Uterus (tissue), 4 donors: Measurements from ENCODE around the gene HDAC5. TPM values are rescaled to one million over a fixed set of nuclear protein-coding genes. Genes with fewer than 3 reads are reported as not detected.
A peak's percentile ranks its signal among the peaks of the same experiment; 100 is the strongest.

Experiments
- DNase-seq, 2 donors: peaks; one replicate each; pipeline ENCODE4 v3.0.0-alpha.2; 2019 to 2020
- H3K27ac ChIP-seq, 2 donors: fragments of 200-600 bp; sonication (generic); 1 replicate in 1 of 2; 2 replicates in 1 of 2; pipeline ENCODE4 v1.5.1; 2016 to 2018
- H3K27me3 ChIP-seq, 2 donors: fragments of 200-600 bp; sonication (generic); one replicate each; pipeline ENCODE4 v1.5.1; 2018 to 2019; ENCODE audit warnings: control low read depth in 1 of 2
- H3K36me3 ChIP-seq, 2 donors: fragments of 200-600 bp; sonication (generic); one replicate each; pipeline ENCODE4 v1.5.1; 2019; ENCODE audit warnings: control low read depth in 1 of 2
- H3K4me1 ChIP-seq, 2 donors: fragments of 200-600 bp; sonication (generic); one replicate each; pipeline ENCODE4 v1.5.1; 2018 to 2019; ENCODE audit warnings: control low read depth in 1 of 2
- H3K4me3 ChIP-seq, 2 donors: fragments of 200-600 bp; sonication (generic); 1 replicate in 1 of 2; 2 replicates in 1 of 2; pipeline ENCODE4 v1.5.1; 2018 to 2019; ENCODE audit warnings: mild to moderate bottlenecking in 1 of 2
- H3K9me3 ChIP-seq, 2 donors: fragments of 200-600 bp; sonication (generic); one replicate each; pipeline ENCODE4 v1.5.1; 2019; ENCODE audit warnings: control low read depth in 1 of 2
- CTCF ChIP-seq, 4 experiments: fragments of 200-600 bp in 2 of 4; fragments of 450-650 bp in 2 of 4; sonication (generic) in 2 of 4; IDR thresholded peaks; one replicate each; pipeline ENCODE4 v1.5.1; 2016 to 2019; ENCODE audit warnings: antibody characterized with exemption in 4 of 4, mild to moderate bottlenecking in 2 of 4, moderate library complexity in 1 of 4
- POLR2A ChIP-seq, 2 donors: fragments of 450-650 bp; IDR thresholded peaks; one replicate each; pipeline ENCODE4 v1.6.1; 2016; ENCODE audit warnings: antibody characterized with exemption in 2 of 2, mild to moderate bottlenecking in 1 of 2, moderate library complexity in 1 of 2
- intact Hi-C: fragments of 100-400 bp; cut with DNase I; formaldehyde crosslinking; loops from one replicate; pipeline ENCODE4 v1.15.1; 2023; ENCODE audit warnings: low total_unique reads
- total RNA-seq, 4 donors: library from RNA; depleted of rRNA in 3 of 4; stranded (reverse); fragments of >200 nt in 3 of 4; gene quantifications; one replicate each; pipeline versions ENCODE4 v1.1.0 to v1.2.4, GENCODE V29; 2014 to 2023
- donor health status: DM: yes; HTN: yes; CAD: no.

Gene HDAC5
- total RNA-seq, 4 donors from 2014 or later = 35.9 to 74.1 (median 58.0) TPM

GRCh38 chr17:44130693-44131349 lies 7.4 kb upstream of the HDAC5 start:
- intact Hi-C loops = no loop called here
- DNase-seq = no peak
- H3K4me3 ChIP-seq = no peak overlapping the region
- TF ChIP-seq CTCF (IDR thresholded peaks at IDR 0.05) = no peak
- TF ChIP-seq POLR2A (IDR thresholded peaks at IDR 0.05) = no peak
- H3K36me3 ChIP-seq = no peaks in the 10 kb centered on the region
- no peaks in the 10 kb centered on the region for H3K27me3 ChIP-seq
- H3K9me3 ChIP-seq = no peaks in the 10 kb centered on the region
- H3K4me1 ChIP-seq = no peaks in the 10 kb centered on the region
- no peak overlapping the region for H3K27ac ChIP-seq

DNA sequence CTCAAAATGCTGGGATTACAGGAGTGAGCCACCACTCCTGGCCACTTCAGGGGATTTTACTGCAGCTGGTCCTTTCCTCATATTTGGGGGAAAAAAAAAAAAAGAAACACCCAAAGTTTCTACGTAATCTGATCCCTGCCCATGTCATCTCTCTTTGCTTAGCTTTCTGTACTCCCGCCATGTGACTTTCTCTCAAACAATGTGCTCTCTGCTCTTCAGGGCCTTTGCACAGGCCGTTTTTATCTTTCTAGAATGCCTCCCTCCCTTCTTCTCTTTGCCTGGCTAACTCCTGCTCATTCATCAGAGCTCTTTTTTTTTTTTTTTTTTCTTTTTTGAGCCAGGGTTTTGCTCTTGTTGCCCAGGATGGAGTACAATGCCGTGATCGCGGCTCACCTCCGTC lies 4.9 kb upstream of the HDAC5 start:
- Histone ChIP-seq H3K27me3 (no peaks in the 10 kb centered on the region), H3K9me3 (no peaks in the 10 kb centered on the region), H3K4me1 (no peaks in the 10 kb centered on the region), H3K36me3 (no peaks in the 10 kb centered on the region), H3K4me3 (no peak overlapping the region), H3K27ac (no peak overlapping the region)
- DNase-seq = no peak
- no peak for TF ChIP-seq POLR2A (IDR thresholded peaks at IDR 0.05)
- TF ChIP-seq CTCF (IDR thresholded peaks at IDR 0.05) = no peak
- intact Hi-C loops = no loop called here

GRCh38 chr17:44124118-44124438 lies 637 bp upstream of the HDAC5 start:
- TF ChIP-seq CTCF (IDR thresholded peaks at IDR 0.05) (no peak), POLR2A (IDR thresholded peaks at IDR 0.05) (peak in 1 of 2 donors; percentile 13)
- Histone ChIP-seq H3K9me3 (no peaks in the 10 kb centered on the region), H3K4me3 (peak overlapping the region; percentile 55 to 94), H3K4me1 (peaks cover under 1 to 7% of the 10 kb centered on the region in 2 donors), H3K27ac (peak overlapping the region; percentile 96 to 97), H3K36me3 (no peaks in the 10 kb centered on the region), H3K27me3 (no peaks in the 10 kb centered on the region)
- DNase-seq = no peak
- intact Hi-C loops = no loop called here

DNA sequence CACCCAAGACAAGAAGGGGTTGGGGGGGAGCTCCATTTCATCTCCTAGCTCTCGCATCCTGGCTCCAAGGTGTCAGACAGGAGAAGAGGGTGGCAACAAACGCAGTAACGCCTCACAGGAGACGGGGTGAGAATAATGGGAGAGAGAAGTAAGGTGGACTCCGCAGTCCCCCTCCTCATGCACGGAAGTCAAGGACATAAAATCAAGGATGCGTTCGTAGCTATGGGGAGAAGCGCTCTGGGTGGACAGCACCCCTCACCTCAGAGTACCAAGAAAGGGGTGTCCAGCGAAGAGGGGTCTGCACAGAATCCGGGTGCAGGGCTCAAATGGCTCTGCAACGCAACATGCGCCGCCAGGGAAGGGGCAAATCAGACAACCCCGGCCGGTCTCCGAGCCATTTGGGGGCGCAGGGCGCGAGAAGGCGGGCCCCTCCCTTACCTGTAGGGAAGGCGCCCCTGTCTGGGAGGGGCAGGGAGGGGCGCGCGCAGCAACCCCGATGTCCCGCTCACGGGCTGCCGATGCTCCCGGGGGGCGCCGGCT lies 555 bp downstream of the HDAC5 start:
- H3K27ac ChIP-seq = peak overlapping the region; percentile 96 to 97
- H3K36me3 ChIP-seq = no peaks in the 10 kb centered on the region
- TF ChIP-seq CTCF (IDR thresholded peaks at IDR 0.05) (no peak), POLR2A (IDR thresholded peaks at IDR 0.05) (no peak)
- H3K9me3 ChIP-seq = no peaks in the 10 kb centered on the region
- intact Hi-C loops = no loop called here
- no peak for DNase-seq
- peaks cover 8 to 9% of the 10 kb centered on the region in 2 donors for H3K4me1 ChIP-seq
- peak overlapping the region; percentile 59 to 94 for H3K4me3 ChIP-seq
- H3K27me3 ChIP-seq = no peaks in the 10 kb centered on the region

DNA sequence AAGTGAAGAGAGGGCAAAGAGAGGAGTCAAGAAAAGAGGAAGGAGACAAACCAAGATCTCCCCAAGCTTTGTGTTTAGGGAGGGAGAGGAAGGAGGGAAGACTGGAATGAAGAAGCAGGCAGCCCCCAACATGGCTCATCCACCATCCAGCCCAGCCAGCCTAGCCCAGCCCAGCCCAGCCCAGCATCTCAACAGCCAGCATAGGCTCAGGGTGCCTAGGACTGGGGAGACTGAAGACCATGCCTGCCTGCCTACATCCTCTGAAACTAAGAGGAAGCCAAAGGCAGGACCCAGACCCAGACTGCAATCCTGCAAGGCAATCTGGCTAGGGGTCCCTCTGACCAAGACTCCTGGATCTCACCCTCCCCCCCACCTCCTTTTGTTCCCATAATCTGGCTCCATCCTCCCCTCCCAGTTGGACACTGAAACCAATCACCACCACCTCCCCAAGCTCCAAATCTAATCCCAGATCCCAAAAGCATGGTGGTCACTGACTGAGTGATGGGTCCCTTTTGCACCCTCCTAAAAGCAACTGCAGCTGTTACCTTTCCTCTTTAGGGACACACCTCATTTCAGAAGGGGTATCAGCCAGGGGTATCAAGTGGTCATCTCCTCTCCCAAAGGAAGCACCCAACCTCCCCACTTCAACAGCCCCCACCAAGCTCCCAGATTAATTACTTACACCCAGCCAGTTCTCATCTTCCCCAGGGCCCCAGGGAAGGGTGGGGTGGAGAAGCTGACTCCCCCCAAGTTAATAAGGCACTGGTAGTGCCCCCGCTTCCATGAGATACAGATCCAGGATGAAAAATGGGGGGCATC lies 1.2 kb downstream of the HDAC5 start:
- no peak for DNase-seq
- H3K27ac ChIP-seq = peak overlapping the region; percentile 96 to 97
- H3K9me3 ChIP-seq = no peaks in the 10 kb centered on the region
- H3K36me3 ChIP-seq = no peaks in the 10 kb centered on the region
- peak overlapping the region; percentile 59 to 94 for H3K4me3 ChIP-seq
- H3K27me3 ChIP-seq = no peaks in the 10 kb centered on the region
- intact Hi-C loops = no loop called here
- TF ChIP-seq POLR2A (IDR thresholded peaks at IDR 0.05) = no peak
- TF ChIP-seq CTCF (IDR thresholded peaks at IDR 0.05) = no peak
- peaks cover 8 to 9% of the 10 kb centered on the region in 2 donors for H3K4me1 ChIP-seq
